GM19438 (cell line): ENCODE data around the gene KCNS1.
"Not testable (repeated sequence)": the region's sequence is repeated elsewhere in the genome, so short reads cannot be mapped to it uniquely, and the experiment has no call there.

Source experiments
- ATAC-seq: cut with Tn5 transposase; IDR thresholded peaks from one replicate; pipeline ENCODE4 v1.9.1; 2021; ENCODE audit warnings: low read depth; ENCODE audit not compliant: unreplicated experiment

The KCNS1 gene

GRCh38 chr20:45100563-45101245, at the start of gene KCNS1:
KCNS1 (minus strand) TSS chr20:45101127; CDS start chr20:45099236, 1,891 bp downstream.
- ATAC-seq, result no peak

GRCh38 chr20:45149062-45149461, 48.1 kb upstream of the KCNS1 start:
- ATAC-seq, result no peak

GRCh38 chr20:45140836-45141235, 39.9 kb upstream of the KCNS1 start:
- ATAC-seq, result no peak

- ATAC-seq, result not testable (repeated sequence)
Observed at GRCh38 chr20:45139733-45140375, 38.9 kb upstream of the KCNS1 start.

- no peak for ATAC-seq
Observed at GRCh38 chr20:45138561-45139300, 37.8 kb upstream of the KCNS1 start.

- ATAC-seq, result no peak
Observed at GRCh38 chr20:45136911-45137310, 36.0 kb upstream of the KCNS1 start.

GRCh38 chr20:45128099-45128498, 27.2 kb upstream of the KCNS1 start:
- ATAC-seq, result no peak

GRCh38 chr20:45124365-45124764, 23.4 kb upstream of the KCNS1 start, which contains the start of gene WFDC12:
WFDC12 (minus strand) TSS chr20:45124465; CDS start chr20:45124447, 18 bp downstream.
- no peak for ATAC-seq

GRCh38 chr20:45121388-45121787, 20.5 kb upstream of the KCNS1 start:
- ATAC-seq, result no peak

- ATAC-seq, result no peak
Observed at GRCh38 chr20:45119556-45120266, 18.8 kb upstream of the KCNS1 start.

- no peak for ATAC-seq
Observed at GRCh38 chr20:45118028-45118427, 17.1 kb upstream of the KCNS1 start.

GRCh38 chr20:45117581-45117980, 16.7 kb upstream of the KCNS1 start:
- ATAC-seq, result no peak

GRCh38 chr20:45115829-45116228, 14.9 kb upstream of the KCNS1 start:
- no peak for ATAC-seq

GRCh38 chr20:45115386-45115774, 14.5 kb upstream of the KCNS1 start:
- ATAC-seq, result no peak

- no peak for ATAC-seq
Observed at GRCh38 chr20:45114465-45115385, 13.8 kb upstream of the KCNS1 start, which contains the start of gene WFDC5. WFDC5 (minus strand) TSS chr20:45115174; CDS start chr20:45115083, 91 bp downstream.

GRCh38 chr20:45113865-45114264, 12.9 kb upstream of the KCNS1 start:
- no peak for ATAC-seq

- ATAC-seq, result no peak
Observed at GRCh38 chr20:45112754-45113153, 11.8 kb upstream of the KCNS1 start.

- no peak for ATAC-seq
Observed at GRCh38 chr20:45111799-45112471, 11.0 kb upstream of the KCNS1 start.

- no peak for ATAC-seq
Observed at GRCh38 chr20:45111285-45111684, 10.4 kb upstream of the KCNS1 start.
